WTC11 (cell line): ENCODE data around the gene HLA-F. TPM values are rescaled to one million over a fixed set of nuclear protein-coding genes. Genes with fewer than 3 reads are reported as not detected.

Source experiments
- ATAC-seq: fragments of 200-7000 bp; cut with Tn5 transposase; 2 replicates; pipeline ENCODE4 v1.10.0; 2021; ENCODE audit warnings: mild to moderate bottlenecking, moderate library complexity
- CTCF ChIA-PET: fragments of 300-600 bp; sonication (Branson Sonifier 250); formaldehyde crosslinking; loops from one replicate; lab custom pipeline; 2021; ENCODE audit warnings: antibody characterized with exemption; lab: Charles Lee
- POLR2A ChIA-PET: fragments of 350-600 bp; sonication (Branson Sonifier 250); formaldehyde crosslinking; loops from one replicate; lab custom pipeline; 2021; ENCODE audit warnings: antibody characterized with exemption; lab: Charles Lee
- DNase-seq: peaks from one replicate; pipeline ENCODE4 v3.0.0; 2021; ENCODE audit warnings: low spot score
- H3K27ac Mint-ChIP-seq: 2 replicates; pipeline ENCODE4 v1.8.0; 2021; ENCODE audit warnings: mixed read lengths
- H3K27me3 Mint-ChIP-seq: 2 replicates; pipeline ENCODE4 v1.8.0; 2021; ENCODE audit warnings: low read depth, mild to moderate bottlenecking, moderate library complexity, mixed read lengths
- H3K36me3 Mint-ChIP-seq: 2 replicates; pipeline ENCODE4 v1.8.0; 2021; ENCODE audit warnings: mixed read lengths
- H3K4me1 Mint-ChIP-seq: 2 replicates; pipeline ENCODE4 v1.8.0; 2022; ENCODE audit warnings: mixed read lengths
- H3K4me3 Mint-ChIP-seq: 2 replicates; pipeline ENCODE4 v1.8.0; 2021; ENCODE audit warnings: mild to moderate bottlenecking, moderate library complexity, mixed read lengths
- H3K9me3 Mint-ChIP-seq: 2 replicates; pipeline ENCODE4 v1.8.0; 2021; ENCODE audit warnings: mixed read lengths
- ATF1 ChIP-seq: sonication (generic); formaldehyde crosslinking; IDR thresholded peaks from 2 replicates; pipeline ENCODE4 v1.8.1; 2023; ENCODE audit warnings: mild to moderate bottlenecking, moderate library complexity, missing genetic modification reagents
- ELF4 ChIP-seq: sonication (generic); formaldehyde crosslinking; IDR thresholded peaks from 2 replicates; pipeline ENCODE4 v1.8.1; 2022; ENCODE audit warnings: low read depth, mild to moderate bottlenecking, moderate library complexity, missing genetic modification reagents
- ESRRA ChIP-seq: sonication (generic); formaldehyde crosslinking; IDR thresholded peaks from 2 replicates; pipeline ENCODE4 v1.8.1; 2022; ENCODE audit warnings: mild to moderate bottlenecking, missing genetic modification reagents, borderline replicate concordance
- FOXK1 ChIP-seq: sonication (generic); formaldehyde crosslinking; IDR thresholded peaks from 2 replicates; pipeline ENCODE4 v1.8.0; 2022; ENCODE audit warnings: mild to moderate bottlenecking, moderate library complexity, missing genetic modification reagents
- FOXP1 ChIP-seq: sonication (generic); formaldehyde crosslinking; IDR thresholded peaks from 2 replicates; pipeline ENCODE4 v1.8.0; 2022; ENCODE audit warnings: missing genetic modification reagents, mild to moderate bottlenecking, moderate library complexity, borderline replicate concordance
- HMGA2 ChIP-seq: fragments of 250-450 bp; sonication (Bioruptor Pico); IDR thresholded peaks from 2 replicates; pipeline ENCODE4 v1.4.0; 2021; ENCODE audit warnings: mild to moderate bottlenecking, moderate library complexity
- JUN ChIP-seq: sonication (generic); formaldehyde crosslinking; IDR thresholded peaks from 2 replicates; pipeline ENCODE4 v1.8.0; 2023; ENCODE audit warnings: mild to moderate bottlenecking, missing genetic modification reagents
- KAT7 ChIP-seq: sonication (generic); formaldehyde crosslinking; IDR thresholded peaks from 2 replicates; pipeline ENCODE4 v1.8.1; 2023; ENCODE audit warnings: missing genetic modification reagents, mild to moderate bottlenecking, borderline replicate concordance
- MXD4 ChIP-seq: fragments of 250-450 bp; sonication (Bioruptor Pico); IDR thresholded peaks from 2 replicates; pipeline ENCODE4 v1.8.0; 2021; ENCODE audit warnings: mild to moderate bottlenecking, moderate library complexity, borderline replicate concordance
- MYBL2 ChIP-seq: sonication (generic); formaldehyde crosslinking; IDR thresholded peaks from 2 replicates; pipeline ENCODE4 v1.8.1; 2023; ENCODE audit warnings: mild to moderate bottlenecking, moderate library complexity, missing genetic modification reagents
- NFATC4 ChIP-seq: fragments of 250-450 bp; sonication (Bioruptor Pico); IDR thresholded peaks from 2 replicates; pipeline ENCODE4 v1.9.0; 2021; ENCODE audit warnings: mild to moderate bottlenecking
- NFE2L1 ChIP-seq: sonication (generic); formaldehyde crosslinking; IDR thresholded peaks from 2 replicates; pipeline ENCODE4 v1.8.1; 2023; ENCODE audit warnings: missing genetic modification reagents
- NR1H2 ChIP-seq: sonication (generic); formaldehyde crosslinking; IDR thresholded peaks from 2 replicates; pipeline ENCODE4 v1.9.0; 2021; ENCODE audit warnings: mild to moderate bottlenecking, moderate library complexity, missing genetic modification reagents
- PRRX2 ChIP-seq: fragments of 250-450 bp; sonication (Bioruptor Pico); IDR thresholded peaks from 2 replicates; pipeline ENCODE4 v1.8.0; 2021; ENCODE audit warnings: mild to moderate bottlenecking
- SOX15 ChIP-seq: fragments of 250-450 bp; sonication (Bioruptor Pico); IDR thresholded peaks from 2 replicates; pipeline ENCODE4 v1.9.0; 2021; ENCODE audit warnings: mild to moderate bottlenecking
- total RNA-seq: library from RNA; stranded (reverse); gene quantifications from 3 replicates; pipeline ENCODE4 v1.2.3, GENCODE V29; 2021
- TF ChIP-seq, protein P1 (sequence below): sonication (generic); formaldehyde crosslinking; IDR thresholded peaks from 2 replicates; pipeline ENCODE4 v1.8.1; 2022; ENCODE audit warnings: missing genetic modification reagents, borderline replicate concordance
- TF ChIP-seq, protein P2 (sequence below): sonication (generic); formaldehyde crosslinking; IDR thresholded peaks from 2 replicates; pipeline ENCODE4 v1.8.1; 2022; ENCODE audit warnings: low read depth, missing genetic modification reagents, borderline replicate concordance
- TF ChIP-seq, protein P3 (sequence below): sonication (generic); formaldehyde crosslinking; conservative IDR thresholded peaks from 2 replicates; pipeline ENCODE4 v1.8.1; 2023; ENCODE audit warnings: mild to moderate bottlenecking, low read depth, missing genetic modification reagents, moderate library complexity
- TF ChIP-seq, protein P4 (sequence below): sonication (generic); formaldehyde crosslinking; IDR thresholded peaks from 2 replicates; pipeline ENCODE4 v1.8.0; 2022; ENCODE audit warnings: mild to moderate bottlenecking, missing genetic modification reagents
- TF ChIP-seq, protein P5 (sequence below): sonication (generic); formaldehyde crosslinking; IDR thresholded peaks from 2 replicates; pipeline ENCODE4 v1.8.1; 2023; ENCODE audit warnings: mild to moderate bottlenecking, missing genetic modification reagents, moderate library complexity
- TF ChIP-seq, protein P6 (sequence below): sonication (generic); formaldehyde crosslinking; IDR thresholded peaks from 2 replicates; pipeline ENCODE4 v1.8.0; 2023; ENCODE audit warnings: missing genetic modification reagents
- TF ChIP-seq, protein P7 (sequence below): fragments of 250-450 bp; sonication (Bioruptor Pico); IDR thresholded peaks from 2 replicates; pipeline ENCODE4 v1.9.0; 2021; ENCODE audit warnings: mild to moderate bottlenecking
- TF ChIP-seq, protein P8 (sequence below): sonication (generic); formaldehyde crosslinking; IDR thresholded peaks from 2 replicates; pipeline ENCODE4 v1.8.0; 2022; ENCODE audit warnings: mild to moderate bottlenecking, missing genetic modification reagents

HLA-F gene
- total RNA-seq, 1 experiment from 2014 or later, result 7.5 TPM

DNA sequence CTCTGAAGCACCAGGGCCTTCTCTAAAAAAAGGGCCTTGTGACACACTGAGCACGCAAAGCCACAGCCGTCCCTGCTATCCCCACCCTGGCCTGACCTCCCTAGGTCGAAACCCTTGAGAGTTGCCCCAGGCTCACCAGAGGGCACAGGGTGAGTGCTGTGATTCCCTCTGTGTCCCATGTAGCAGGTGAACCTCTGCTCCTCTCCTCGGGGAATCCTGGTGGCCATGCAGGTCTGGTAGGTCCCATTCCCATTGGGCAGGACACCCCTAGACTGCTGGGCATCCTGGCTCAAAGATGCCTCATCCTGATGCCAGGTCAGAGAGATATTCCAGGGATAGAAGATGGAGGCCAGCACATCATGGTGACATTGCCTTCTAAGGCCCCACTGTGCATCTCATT lies 20.9 kb downstream of the HLA-F start:
- H3K9me3 Mint-ChIP-seq, result peaks cover 6% of the 10 kb centered on the region; the same call in 1 of the 2 replicates
- peaks cover 49% of the 10 kb centered on the region for H3K27me3 Mint-ChIP-seq
- no peak for TF ChIP-seq ATF1 (CRISPR knock-in tag)
- TF ChIP-seq, protein P1, sequence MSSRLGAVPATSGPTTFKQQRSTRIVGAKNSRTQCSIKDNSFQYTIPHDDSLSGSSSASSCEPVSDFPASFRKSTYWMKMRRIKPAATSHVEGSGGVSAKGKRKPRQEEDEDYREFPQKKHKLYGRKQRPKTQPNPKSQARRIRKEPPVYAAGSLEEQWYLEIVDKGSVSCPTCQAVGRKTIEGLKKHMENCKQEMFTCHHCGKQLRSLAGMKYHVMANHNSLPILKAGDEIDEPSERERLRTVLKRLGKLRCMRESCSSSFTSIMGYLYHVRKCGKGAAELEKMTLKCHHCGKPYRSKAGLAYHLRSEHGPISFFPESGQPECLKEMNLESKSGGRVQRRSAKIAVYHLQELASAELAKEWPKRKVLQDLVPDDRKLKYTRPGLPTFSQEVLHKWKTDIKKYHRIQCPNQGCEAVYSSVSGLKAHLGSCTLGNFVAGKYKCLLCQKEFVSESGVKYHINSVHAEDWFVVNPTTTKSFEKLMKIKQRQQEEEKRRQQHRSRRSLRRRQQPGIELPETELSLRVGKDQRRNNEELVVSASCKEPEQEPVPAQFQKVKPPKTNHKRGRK (CRISPR knock-in tag), result no peak
- TF ChIP-seq KAT7 (CRISPR knock-in tag), result no peak
- TF ChIP-seq SOX15 (CRISPR knock-in tag), result no peak
- TF ChIP-seq MYBL2, result no peak
- TF ChIP-seq, protein P2, sequence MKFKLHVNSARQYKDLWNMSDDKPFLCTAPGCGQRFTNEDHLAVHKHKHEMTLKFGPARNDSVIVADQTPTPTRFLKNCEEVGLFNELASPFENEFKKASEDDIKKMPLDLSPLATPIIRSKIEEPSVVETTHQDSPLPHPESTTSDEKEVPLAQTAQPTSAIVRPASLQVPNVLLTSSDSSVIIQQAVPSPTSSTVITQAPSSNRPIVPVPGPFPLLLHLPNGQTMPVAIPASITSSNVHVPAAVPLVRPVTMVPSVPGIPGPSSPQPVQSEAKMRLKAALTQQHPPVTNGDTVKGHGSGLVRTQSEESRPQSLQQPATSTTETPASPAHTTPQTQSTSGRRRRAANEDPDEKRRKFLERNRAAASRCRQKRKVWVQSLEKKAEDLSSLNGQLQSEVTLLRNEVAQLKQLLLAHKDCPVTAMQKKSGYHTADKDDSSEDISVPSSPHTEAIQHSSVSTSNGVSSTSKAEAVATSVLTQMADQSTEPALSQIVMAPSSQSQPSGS, result no peak
- TF ChIP-seq, protein P3, sequence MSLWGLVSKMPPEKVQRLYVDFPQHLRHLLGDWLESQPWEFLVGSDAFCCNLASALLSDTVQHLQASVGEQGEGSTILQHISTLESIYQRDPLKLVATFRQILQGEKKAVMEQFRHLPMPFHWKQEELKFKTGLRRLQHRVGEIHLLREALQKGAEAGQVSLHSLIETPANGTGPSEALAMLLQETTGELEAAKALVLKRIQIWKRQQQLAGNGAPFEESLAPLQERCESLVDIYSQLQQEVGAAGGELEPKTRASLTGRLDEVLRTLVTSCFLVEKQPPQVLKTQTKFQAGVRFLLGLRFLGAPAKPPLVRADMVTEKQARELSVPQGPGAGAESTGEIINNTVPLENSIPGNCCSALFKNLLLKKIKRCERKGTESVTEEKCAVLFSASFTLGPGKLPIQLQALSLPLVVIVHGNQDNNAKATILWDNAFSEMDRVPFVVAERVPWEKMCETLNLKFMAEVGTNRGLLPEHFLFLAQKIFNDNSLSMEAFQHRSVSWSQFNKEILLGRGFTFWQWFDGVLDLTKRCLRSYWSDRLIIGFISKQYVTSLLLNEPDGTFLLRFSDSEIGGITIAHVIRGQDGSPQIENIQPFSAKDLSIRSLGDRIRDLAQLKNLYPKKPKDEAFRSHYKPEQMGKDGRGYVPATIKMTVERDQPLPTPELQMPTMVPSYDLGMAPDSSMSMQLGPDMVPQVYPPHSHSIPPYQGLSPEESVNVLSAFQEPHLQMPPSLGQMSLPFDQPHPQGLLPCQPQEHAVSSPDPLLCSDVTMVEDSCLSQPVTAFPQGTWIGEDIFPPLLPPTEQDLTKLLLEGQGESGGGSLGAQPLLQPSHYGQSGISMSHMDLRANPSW, result no peak
- no peak for TF ChIP-seq FOXK1 (CRISPR knock-in tag)
- TF ChIP-seq ESRRA, result no peak
- no peak for TF ChIP-seq MXD4 (CRISPR knock-in tag)
- TF ChIP-seq NFATC4 (CRISPR knock-in tag), result no peak
- TF ChIP-seq NFE2L1, result no peak
- TF ChIP-seq, protein P4, sequence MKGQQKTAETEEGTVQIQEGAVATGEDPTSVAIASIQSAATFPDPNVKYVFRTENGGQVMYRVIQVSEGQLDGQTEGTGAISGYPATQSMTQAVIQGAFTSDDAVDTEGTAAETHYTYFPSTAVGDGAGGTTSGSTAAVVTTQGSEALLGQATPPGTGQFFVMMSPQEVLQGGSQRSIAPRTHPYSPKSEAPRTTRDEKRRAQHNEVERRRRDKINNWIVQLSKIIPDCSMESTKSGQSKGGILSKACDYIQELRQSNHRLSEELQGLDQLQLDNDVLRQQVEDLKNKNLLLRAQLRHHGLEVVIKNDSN (CRISPR knock-in tag), result no peak
- TF ChIP-seq, protein P5, sequence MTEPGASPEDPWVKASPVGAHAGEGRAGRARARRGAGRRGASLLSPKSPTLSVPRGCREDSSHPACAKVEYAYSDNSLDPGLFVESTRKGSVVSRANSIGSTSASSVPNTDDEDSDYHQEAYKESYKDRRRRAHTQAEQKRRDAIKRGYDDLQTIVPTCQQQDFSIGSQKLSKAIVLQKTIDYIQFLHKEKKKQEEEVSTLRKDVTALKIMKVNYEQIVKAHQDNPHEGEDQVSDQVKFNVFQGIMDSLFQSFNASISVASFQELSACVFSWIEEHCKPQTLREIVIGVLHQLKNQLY (CRISPR knock-in tag), result no peak
- TF ChIP-seq NR1H2 (CRISPR knock-in tag), result no peak
- TF ChIP-seq, protein P6, sequence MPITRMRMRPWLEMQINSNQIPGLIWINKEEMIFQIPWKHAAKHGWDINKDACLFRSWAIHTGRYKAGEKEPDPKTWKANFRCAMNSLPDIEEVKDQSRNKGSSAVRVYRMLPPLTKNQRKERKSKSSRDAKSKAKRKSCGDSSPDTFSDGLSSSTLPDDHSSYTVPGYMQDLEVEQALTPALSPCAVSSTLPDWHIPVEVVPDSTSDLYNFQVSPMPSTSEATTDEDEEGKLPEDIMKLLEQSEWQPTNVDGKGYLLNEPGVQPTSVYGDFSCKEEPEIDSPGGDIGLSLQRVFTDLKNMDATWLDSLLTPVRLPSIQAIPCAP (CRISPR knock-in tag), result no peak
- TF ChIP-seq, protein P7, sequence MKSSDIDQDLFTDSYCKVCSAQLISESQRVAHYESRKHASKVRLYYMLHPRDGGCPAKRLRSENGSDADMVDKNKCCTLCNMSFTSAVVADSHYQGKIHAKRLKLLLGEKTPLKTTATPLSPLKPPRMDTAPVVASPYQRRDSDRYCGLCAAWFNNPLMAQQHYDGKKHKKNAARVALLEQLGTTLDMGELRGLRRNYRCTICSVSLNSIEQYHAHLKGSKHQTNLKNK (CRISPR knock-in tag), result no peak
- no peak for TF ChIP-seq HMGA2 (CRISPR knock-in tag)
- CTCF ChIA-PET, result no interaction called here
- no peak overlapping the region for H3K4me3 Mint-ChIP-seq
- H3K4me1 Mint-ChIP-seq, result peaks cover 12% of the 10 kb centered on the region
- H3K27ac Mint-ChIP-seq, result no peak overlapping the region
- POLR2A ChIA-PET, result no interaction called here
- H3K36me3 Mint-ChIP-seq, result no peaks in the 10 kb centered on the region
- no peak for DNase-seq
- ATAC-seq, result no peak

DNA sequence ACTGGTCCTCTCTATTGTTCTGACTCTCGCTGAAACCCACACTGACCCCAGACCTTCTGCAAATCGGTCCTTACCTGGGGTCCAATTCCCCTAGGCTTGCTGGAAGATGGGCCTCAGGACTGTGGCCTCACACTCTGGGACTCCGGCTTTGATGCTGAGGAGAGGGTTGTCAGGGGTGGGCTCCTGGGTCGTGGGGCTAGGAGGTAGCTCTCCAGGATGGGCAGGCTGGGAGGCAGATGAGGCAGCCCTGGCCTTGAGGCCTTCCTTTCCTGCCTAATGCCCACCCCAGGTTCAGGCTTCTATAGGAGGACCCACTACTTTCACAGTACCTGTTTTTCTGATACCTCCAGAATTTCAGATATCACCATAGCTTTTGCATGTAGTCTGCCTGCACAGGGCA lies 21.4 kb downstream of the HLA-F start:
- CTCF ChIA-PET, result no interaction called here
- peaks cover 16% of the 10 kb centered on the region for H3K4me1 Mint-ChIP-seq
- ATAC-seq (no peak), DNase-seq (no peak)
- H3K27ac Mint-ChIP-seq, result no peak overlapping the region
- H3K36me3 Mint-ChIP-seq, result no peaks in the 10 kb centered on the region
- peaks cover 6% of the 10 kb centered on the region; the same call in 1 of the 2 replicates for H3K9me3 Mint-ChIP-seq
- H3K4me3 Mint-ChIP-seq, result no peak overlapping the region
- POLR2A ChIA-PET, result interaction anchor here (0.6 kb wide), 1 partner anchor 1386 kb away, joined by 4 read pairs; no protein-coding TSS in a partner anchor
- H3K27me3 Mint-ChIP-seq, result peaks cover 54% of the 10 kb centered on the region
- TF ChIP-seq, protein P8, sequence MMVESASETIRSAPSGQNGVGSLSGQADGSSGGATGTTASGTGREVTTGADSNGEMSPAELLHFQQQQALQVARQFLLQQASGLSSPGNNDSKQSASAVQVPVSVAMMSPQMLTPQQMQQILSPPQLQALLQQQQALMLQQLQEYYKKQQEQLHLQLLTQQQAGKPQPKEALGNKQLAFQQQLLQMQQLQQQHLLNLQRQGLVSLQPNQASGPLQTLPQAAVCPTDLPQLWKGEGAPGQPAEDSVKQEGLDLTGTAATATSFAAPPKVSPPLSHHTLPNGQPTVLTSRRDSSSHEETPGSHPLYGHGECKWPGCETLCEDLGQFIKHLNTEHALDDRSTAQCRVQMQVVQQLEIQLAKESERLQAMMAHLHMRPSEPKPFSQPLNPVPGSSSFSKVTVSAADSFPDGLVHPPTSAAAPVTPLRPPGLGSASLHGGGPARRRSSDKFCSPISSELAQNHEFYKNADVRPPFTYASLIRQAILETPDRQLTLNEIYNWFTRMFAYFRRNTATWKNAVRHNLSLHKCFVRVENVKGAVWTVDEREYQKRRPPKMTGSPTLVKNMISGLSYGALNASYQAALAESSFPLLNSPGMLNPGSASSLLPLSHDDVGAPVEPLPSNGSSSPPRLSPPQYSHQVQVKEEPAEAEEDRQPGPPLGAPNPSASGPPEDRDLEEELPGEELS (CRISPR knock-in tag), result no peak
- no peak for TF ChIP-seq PRRX2 (CRISPR knock-in tag)
- no peak for TF ChIP-seq ELF4 (CRISPR knock-in tag)
- TF ChIP-seq, protein P7 (CRISPR knock-in tag), result no peak
- TF ChIP-seq JUN (CRISPR knock-in tag), result no peak
- TF ChIP-seq, protein P2, result no peak
- no peak for TF ChIP-seq FOXP1
